Neutrophil (primary cell): ENCODE measurements around the gene SMAD2.
"Not testable (repeated sequence)": the region's sequence is repeated elsewhere in the genome, so short reads cannot be mapped to it uniquely, and the experiment has no call there.

ENCODE experiments used
- H3K27ac ChIP-seq: fragments of 200-600 bp; sonication (generic); 2 replicates; pipeline ENCODE4 v1.5.1; 2016; ENCODE audit warnings: mild to moderate bottlenecking, moderate library complexity
- H3K27me3 ChIP-seq: fragments of 200-600 bp; sonication (generic); 2 replicates; pipeline ENCODE4 v1.6.0; 2016; ENCODE audit warnings: mild to moderate bottlenecking
- H3K36me3 ChIP-seq: fragments of 200-600 bp; sonication (generic); 2 replicates; pipeline ENCODE4 v1.5.1; 2017
- H3K4me1 ChIP-seq, 2 experiments: fragments of 200-600 bp in 1 of 2; sonication (generic) in 1 of 2; 1 replicate in 1 of 2; 2 replicates in 1 of 2; pipeline versions ENCODE4 v1.5.1 to v1.6.1; 2013 to 2016; ENCODE audit warnings: low read depth in 1 of 2, low read length in 1 of 2, mild to moderate bottlenecking in 1 of 2, moderate library complexity in 1 of 2; ENCODE audit not compliant: control insufficient read depth in 1 of 2, insufficient read depth in 1 of 2
- H3K4me3 ChIP-seq, 2 experiments: fragments of 200-600 bp in 1 of 2; sonication (generic) in 1 of 2; 1 replicate in 1 of 2; 2 replicates in 1 of 2; pipeline ENCODE4 v1.5.1; 2013 to 2016; ENCODE audit warnings: low read depth in 1 of 2, low read length in 1 of 2, mild to moderate bottlenecking in 1 of 2, moderate library complexity in 1 of 2
- H3K9me3 ChIP-seq: fragments of 200-600 bp; sonication (generic); 2 replicates; pipeline ENCODE4 v1.5.1; 2016
- CTCF ChIP-seq: fragments of 200-600 bp; sonication (generic); IDR thresholded peaks from 2 replicates; pipeline ENCODE4 v1.5.1; 2016; ENCODE audit warnings: antibody characterized with exemption

The SMAD2 gene

GRCh38 chr18:47964053-47964452 is 33.6 kb upstream of the SMAD2 start:
- Histone ChIP-seq H3K9me3 (peaks cover 14% of the 10 kb centered on the region), H3K4me3 (no peak overlapping the region), H3K36me3 (no peaks in the 10 kb centered on the region), H3K4me1 (no peaks in the 10 kb centered on the region), H3K27ac (no peak overlapping the region), H3K27me3 (no peaks in the 10 kb centered on the region)
- no peak for TF ChIP-seq CTCF

- not testable (repeated sequence) for H3K27ac ChIP-seq, H3K4me3 ChIP-seq, H3K36me3 ChIP-seq, H3K27me3 ChIP-seq, H3K4me1 ChIP-seq
- H3K9me3 ChIP-seq = peaks cover 14% of the 10 kb centered on the region
Observed at GRCh38 chr18:47961003-47961402, 30.5 kb upstream of the SMAD2 start.

GRCh38 chr18:47953471-47953931 is 23.0 kb upstream of the SMAD2 start:
- Histone ChIP-seq H3K4me1 (peaks cover 10 to 13% of the 10 kb centered on the region in 2 experiments), H3K27ac (peak overlapping the region; percentile 58), H3K4me3 (no peak overlapping the region), H3K27me3 (no peaks in the 10 kb centered on the region), H3K36me3 (no peaks in the 10 kb centered on the region), H3K9me3 (no peaks in the 10 kb centered on the region)
- no peak for TF ChIP-seq CTCF

GRCh38 chr18:47950511-47950910 is 20.1 kb upstream of the SMAD2 start:
- Histone ChIP-seq H3K4me1 (peaks cover 10 to 13% of the 10 kb centered on the region in 2 experiments), H3K27me3 (no peaks in the 10 kb centered on the region), H3K4me3 (no peak overlapping the region), H3K9me3 (no peaks in the 10 kb centered on the region), H3K27ac (no peak overlapping the region), H3K36me3 (no peaks in the 10 kb centered on the region)
- no peak for TF ChIP-seq CTCF

- no peak overlapping the region for H3K4me3 ChIP-seq
- H3K9me3 ChIP-seq = no peaks in the 10 kb centered on the region
- H3K27me3 ChIP-seq = no peaks in the 10 kb centered on the region
- no peaks in the 10 kb centered on the region for H3K36me3 ChIP-seq
- TF ChIP-seq CTCF = no peak
- H3K27ac ChIP-seq = no peak overlapping the region
- H3K4me1 ChIP-seq = peaks cover 10 to 13% of the 10 kb centered on the region in 2 experiments
Observed at GRCh38 chr18:47949202-47949601, 18.7 kb upstream of the SMAD2 start.

- Histone ChIP-seq H3K9me3 (no peaks in the 10 kb centered on the region), H3K4me3 (no peak overlapping the region), H3K27me3 (no peaks in the 10 kb centered on the region), H3K4me1 (no peaks in the 10 kb centered on the region), H3K36me3 (no peaks in the 10 kb centered on the region), H3K27ac (no peak overlapping the region)
- no peak for TF ChIP-seq CTCF
Observed at GRCh38 chr18:47946889-47947288, 16.4 kb upstream of the SMAD2 start.
